HT1080 (cell line): ENCODE results near the gene TNFRSF14. TPM values are rescaled to one million over a fixed set of nuclear protein-coding genes. Genes with fewer than 3 reads are reported as not detected.
A peak's percentile ranks its signal among the peaks of the same experiment; 100 is the strongest.
"Not testable (repeated sequence)": the region's sequence is repeated elsewhere in the genome, so short reads cannot be mapped to it uniquely, and the experiment has no call there.

Source experiments
- DNase-seq: peaks from one replicate; pipeline ENCODE4 v3.0.0-alpha.2; 2015; ENCODE audit warnings: low read depth
- total RNA-seq: library from RNA; depleted of rRNA; stranded (reverse); fragments of >200 nt; shearing (Covaris generic); gene quantifications from 2 replicates; pipeline ENCODE4 v1.2.3, GENCODE V29; 2014

TNFRSF14 gene
- total RNA-seq, 1 experiment from 2014 or later: 16.6 TPM

DNA sequence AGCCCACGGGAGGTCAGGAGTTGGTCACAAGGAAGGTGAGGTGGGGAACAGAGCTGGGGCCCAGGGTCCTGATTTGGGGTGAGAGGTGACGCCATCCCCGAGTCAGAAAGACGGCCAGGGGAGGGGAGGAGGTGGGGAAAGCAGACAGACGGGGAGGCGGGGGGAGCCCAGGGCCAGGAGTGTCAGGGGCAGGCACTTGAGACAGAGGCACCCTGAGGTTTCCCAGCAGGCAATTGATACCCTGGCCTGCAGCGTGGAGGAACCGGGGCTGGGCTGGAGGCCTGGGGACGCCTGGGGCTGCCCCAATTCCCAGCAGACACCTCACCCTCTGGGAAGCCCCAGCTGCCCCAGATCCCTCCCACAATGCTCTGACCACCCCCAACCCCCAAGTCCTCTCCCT is 3.1 kb upstream of the TNFRSF14 start:
- DNase-seq: not testable (repeated sequence)

DNA sequence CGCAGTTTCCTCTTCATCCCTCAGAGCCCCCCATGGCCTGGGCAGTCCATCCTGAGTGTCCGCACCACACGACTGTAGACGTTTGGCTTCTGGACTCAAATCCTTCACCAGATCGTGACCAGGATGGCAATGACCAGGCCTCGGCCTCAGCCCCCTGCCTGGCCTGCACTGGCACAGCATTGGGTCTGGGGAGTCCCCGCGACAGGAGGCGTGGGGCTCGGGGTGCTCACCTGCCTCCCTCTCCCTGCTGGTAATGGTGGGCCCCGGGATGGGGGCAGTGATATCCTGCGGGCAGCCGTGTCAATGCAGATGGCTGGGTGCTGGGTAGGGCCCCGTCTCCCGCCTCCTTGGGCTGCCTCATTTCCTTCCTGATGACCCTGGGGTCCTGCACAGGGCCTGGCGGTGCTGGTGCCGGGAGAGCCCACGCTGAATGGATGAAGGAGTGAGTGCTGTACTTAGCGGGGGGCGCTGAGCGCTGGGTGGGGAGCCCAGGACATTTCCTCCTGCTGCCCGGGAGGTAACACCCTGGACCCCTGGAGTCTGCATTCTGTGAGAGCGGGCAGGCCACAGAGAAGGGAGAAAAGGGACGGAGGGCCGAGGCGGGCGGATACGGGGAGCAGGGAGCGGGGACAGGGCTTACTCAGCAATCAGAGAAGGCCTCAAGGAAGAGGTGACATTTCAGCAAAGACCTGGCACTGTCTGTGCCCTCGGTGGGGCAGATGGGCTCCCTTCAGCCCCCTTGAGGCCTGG is 2.1 kb upstream of the TNFRSF14 start:
- no peak for DNase-seq

DNA sequence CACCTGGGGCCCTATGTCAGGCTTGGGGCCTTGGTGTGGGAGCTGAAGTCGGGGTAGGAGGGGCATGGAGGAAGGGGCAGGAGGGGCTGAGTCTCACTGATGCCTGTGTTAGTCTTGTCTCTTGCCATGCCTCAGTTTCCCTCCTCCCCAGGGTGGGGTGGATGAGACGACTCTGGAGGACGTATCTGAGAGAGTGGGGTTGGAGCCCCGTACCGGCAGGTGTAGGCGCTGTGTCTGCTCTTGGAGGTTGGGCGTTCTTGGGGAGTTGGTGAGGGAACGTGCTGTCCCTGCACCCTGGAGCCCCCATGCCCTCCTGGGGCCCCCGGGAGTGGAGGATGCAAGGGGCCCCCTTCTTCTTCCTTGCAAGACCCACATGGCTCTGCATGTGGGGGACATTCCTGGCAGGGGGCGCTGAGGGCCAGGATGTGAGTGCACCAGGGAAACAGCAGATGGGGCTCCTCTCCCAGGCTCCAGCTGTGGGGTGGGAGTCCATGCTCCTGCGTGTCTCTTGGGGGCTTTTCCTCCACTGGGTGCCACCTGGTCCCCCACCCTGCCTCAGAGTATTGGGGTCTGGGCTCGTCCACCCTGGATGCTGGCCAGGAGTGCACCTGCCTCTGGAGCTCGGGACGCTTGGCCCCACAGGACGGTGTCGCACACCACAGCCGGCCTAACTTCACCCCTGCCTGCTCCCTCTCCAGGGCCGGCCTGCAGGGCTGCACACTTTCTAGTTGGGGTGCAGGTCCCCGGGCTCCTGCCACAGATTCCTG is 1.4 kb upstream of the TNFRSF14 start:
- DNase-seq: no peak

DNA sequence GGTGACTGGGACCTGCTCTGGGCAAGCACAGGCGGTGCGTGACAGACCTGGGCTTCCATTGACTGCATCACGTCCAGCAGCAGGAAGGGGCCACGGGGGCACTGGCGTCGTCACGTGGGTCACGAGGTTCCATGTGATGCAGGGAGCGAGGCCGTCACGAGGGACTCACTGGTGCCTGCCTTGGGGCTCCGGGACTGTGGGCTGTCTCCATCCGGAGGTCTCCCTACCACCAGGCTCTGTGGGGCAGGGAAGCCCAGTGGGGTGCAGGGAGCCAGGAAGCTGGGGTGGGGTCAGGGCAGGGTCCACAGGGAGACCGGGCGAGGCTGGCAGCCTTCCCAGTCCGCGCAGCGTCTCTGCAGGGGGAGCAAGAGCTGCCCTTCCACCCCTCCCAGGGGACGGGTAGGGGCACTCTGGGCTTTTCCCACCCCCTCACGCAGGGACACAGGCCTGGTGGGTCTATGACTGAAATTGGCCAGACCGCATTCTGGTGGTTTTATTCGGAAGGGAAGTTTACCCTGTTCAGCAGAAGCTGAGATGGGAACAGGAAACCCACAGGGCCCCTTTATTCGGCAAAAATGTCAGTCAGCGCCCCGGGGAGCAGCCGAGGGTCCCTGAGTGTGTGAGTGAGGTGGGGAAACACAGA is 416 bp upstream of the TNFRSF14 start:
- DNase-seq: peak; percentile 36

DNA sequence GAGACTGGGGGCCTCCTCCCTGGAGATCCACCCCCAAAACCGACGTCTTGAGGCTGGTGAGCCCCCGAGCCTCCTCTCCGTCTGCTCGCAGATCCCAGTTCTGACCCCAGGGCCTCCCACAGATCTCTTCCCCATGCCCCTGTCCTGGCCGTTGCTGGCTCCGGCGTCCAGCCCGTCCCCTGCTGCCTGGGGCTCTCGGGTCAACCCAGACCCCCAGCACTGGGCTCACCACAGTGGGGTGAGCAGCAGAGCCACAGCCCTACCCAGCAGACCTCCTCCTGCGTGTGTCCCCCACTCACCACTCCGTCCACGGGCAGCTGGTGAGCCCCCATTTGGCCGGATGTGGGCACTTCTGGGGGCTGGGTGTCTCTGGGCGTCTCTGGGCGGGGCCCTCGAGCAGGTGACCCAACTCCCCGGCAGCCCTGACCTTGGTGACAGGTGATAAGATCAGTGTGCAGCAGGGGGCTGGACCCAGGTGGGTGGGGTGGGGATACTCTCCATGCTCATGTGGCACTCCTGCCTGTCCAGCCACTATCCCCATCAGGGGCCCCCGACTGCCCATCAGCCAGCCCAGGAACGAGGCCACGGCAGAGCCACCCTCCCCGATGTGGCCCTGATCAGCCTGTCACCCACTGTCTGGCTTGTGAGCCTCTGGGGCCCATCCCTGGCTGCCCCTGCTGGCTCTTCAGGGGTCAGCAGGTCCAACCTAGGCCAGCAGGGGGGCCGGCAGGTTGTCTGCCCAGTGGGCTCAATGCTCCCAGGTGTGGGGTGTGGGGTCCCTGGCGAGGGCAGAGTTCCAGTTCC is 709 bp downstream of the TNFRSF14 start:
- DNase-seq: no peak

DNA sequence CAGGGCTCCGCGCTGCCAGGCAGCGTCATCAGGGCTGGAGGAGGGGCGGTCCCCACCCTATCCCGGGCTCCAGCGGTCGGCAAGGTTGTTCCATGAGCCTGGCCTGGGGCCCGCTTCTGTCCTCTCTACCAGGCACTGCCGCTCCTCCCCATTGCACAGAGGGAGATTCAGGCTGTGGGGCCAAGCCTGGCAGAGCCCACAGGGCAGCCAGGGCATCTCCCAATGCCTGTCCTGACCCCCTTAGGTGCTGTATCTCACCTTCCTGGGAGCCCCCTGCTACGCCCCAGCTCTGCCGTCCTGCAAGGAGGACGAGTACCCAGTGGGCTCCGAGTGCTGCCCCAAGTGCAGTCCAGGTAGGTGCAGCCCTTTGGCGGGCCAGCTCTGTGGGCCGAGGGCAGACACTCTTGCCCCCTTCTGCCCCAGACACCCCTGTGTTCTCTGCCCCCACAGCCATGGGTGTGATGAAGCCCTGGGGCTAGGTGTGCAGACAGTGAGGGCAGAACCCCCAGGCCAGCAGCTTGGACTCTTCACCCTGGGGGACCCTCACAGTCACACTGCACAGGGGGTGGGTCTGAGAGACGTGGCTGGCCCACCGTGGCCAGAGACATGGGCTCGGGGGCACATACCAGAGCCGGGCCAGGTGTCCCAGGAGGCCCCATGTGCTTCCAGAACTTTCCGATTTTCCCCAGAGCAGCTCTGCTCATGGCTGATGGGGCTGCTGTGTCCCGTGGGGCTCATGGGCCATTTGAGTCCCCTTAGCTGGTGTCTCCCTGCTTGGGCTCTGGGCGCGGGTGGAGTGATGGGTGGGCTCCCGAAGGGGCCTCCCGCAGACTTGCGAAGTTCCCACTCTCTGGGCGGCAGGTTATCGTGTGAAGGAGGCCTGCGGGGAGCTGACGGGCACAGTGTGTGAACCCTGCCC is 1.6 kb downstream of the TNFRSF14 start:
- DNase-seq: no peak

DNA sequence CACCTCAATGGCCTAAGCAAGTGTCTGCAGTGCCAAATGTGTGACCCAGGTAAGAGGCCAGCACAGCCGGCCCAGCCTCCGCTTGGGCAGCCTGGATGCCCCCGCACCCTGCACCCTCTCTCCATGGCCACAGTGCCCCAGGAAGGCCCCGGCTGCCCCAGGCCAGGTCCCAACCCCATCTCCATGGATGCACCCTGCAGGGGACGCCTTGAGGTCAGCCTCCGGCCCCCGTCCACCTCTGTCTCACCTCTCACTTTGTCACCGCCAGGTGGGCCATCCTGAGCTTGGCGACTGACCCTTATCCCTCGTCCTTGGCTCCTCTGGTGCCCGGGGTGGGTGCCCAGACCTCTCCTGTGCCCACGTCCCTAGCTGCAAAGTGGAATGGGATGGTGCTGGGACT is 2.2 kb downstream of the TNFRSF14 start:
- no peak for DNase-seq

DNA sequence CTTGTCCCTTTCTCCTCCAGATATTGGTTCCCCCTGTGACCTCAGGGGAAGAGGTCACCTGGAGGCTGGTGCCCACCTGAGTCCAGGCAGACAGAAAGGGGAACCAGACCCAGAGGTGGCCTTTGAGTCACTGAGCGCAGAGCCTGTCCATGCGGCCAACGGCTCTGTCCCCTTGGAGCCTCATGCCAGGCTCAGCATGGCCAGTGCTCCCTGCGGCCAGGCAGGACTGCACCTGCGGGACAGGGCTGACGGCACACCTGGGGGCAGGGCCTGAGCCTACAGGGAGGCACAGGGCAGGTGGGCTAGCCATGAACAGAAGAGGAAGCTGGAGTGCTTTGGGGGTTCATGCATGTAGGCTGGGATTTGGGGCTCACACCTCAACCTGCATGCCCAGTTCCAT is 2.7 kb downstream of the TNFRSF14 start:
- DNase-seq: no peak

DNA sequence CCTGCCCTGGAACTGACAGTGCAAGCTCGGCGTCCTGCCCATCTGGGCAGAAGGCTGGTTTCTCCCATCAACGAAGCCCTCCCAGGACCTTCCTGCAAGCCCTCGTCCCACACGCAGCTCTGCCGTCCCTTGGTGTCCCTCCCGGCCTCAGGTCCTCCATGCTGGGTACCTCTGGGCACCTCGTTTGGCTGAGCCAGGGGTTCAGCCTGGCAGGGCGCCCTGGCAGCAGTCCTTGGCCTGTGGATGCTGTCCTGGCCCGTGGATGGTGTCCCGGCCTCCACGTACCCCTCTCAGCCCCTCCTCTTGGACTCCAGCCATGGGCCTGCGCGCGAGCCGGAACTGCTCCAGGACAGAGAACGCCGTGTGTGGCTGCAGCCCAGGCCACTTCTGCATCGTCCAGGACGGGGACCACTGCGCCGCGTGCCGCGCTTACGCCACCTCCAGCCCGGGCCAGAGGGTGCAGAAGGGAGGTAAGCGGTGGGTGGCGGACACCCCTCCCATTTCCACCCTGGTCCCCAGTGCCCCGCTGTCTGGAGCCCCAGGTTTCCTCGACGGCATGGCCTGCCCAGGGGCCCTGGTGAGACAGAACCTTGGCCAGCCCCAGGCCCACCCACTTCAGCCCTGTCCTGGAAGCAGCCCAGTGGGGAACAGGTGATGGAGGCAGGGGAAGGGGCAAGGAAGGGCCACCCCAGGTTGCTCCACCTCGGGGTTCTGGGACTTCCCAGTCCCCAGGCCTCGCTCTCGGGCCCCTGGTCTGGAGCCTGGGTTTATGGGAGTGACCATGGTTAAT is 3.5 kb downstream of the TNFRSF14 start:
- no peak for DNase-seq

DNA sequence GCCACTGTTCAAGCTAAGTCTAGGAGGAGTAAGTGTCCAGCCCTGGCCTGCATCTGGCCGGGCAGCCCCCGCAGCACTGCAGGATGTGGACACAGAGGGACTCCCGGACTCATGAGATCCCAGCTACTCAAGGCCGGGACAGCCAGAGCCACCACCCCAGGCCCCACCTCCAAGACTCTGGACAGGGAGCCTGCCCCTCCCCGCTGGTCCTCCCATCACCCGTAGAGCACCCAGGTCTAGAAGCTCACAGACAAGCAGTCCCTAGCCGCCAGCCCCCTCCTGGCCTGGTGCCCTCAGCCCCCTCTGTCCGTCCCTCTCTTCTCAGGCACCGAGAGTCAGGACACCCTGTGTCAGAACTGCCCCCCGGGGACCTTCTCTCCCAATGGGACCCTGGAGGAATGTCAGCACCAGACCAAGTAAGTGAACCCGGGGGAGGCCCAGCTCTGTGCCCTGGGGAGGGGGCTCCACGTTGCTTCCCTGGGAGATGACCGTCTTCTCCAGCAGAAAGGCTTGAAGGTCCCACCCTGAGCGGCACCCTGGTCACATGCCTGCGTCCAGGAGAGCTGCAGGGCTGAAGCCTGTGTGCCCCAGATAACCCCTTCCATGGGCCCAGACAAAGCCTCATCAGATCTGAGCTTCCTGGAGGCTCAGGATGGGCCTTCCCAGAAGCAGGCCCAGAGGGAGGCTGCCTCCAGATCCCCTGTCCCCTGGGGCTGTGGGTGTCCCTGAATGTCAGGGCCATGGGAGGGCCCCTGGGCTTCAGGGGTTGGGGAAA is 4.3 kb downstream of the TNFRSF14 start:
- no peak for DNase-seq

DNA sequence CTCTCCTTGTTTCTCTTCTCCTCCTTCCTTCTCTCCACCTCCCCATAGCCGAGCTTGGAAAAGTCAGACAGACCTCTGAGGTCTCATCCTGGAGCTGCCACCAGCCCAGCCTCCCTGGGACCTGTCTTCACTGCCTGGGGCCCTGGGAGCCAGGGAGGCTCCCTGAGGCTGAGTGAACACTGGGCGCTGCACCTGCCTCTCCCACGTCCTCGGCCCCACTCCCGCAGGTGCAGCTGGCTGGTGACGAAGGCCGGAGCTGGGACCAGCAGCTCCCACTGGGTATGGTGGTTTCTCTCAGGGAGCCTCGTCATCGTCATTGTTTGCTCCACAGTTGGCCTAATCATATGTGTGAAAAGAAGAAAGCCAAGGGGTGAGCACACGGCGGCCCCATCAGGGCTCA is 5.3 kb downstream of the TNFRSF14 start:
- no peak for DNase-seq

DNA sequence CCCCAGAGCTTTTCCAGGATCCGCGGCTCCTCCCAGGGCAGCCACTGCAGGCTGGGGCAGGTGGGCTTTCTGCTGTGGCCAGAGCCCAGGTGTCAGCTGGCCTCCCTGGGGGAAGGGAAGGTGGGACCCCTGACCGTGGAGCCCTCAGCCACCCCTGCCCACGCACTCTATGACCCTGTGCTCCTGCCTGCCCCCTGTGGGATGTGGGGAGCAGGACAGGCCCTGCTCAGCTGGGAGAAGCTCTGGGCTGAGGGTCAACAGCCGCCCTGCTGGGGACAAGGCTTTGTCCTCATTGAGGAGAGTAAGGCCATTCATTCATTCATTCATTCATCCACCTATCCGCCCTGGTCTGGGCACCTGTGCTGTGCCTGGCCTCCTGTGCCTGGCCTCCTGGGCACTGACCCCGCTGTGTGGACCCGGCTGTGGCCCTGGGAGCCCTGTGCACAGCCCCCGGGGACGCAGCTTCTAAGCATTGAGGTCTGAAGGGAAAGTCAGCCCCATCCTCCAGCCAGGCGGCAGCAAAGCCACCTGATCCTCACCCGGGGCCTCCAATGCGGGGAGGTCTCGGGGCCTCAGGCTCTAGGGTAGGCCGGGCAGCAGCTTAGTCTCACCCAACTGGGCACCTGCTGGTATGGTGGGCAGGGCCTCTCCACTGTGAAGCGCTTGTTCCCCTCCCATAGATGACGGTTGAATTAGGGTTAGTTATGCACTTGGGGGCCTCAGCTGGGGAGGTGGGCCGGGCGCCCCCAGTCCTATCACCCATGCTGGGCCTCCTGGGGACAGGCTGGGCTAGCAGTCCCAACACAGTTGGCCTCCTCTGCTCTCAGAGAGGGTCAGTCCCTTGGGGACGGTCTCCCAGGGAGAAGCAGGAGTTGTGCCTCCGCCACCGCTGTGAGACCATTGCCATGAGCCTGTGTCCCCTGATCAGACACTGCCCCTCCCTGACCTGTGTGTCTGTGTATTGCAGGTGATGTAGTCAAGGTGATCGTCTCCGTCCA is 6.0 kb downstream of the TNFRSF14 start:
- DNase-seq: no peak

DNA sequence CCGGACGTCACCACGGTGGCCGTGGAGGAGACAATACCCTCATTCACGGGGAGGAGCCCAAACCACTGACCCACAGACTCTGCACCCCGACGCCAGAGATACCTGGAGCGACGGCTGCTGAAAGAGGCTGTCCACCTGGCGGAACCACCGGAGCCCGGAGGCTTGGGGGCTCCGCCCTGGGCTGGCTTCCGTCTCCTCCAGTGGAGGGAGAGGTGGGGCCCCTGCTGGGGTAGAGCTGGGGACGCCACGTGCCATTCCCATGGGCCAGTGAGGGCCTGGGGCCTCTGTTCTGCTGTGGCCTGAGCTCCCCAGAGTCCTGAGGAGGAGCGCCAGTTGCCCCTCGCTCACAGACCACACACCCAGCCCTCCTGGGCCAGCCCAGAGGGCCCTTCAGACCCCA is 7.0 kb downstream of the TNFRSF14 start:
- DNase-seq: no peak

DNA sequence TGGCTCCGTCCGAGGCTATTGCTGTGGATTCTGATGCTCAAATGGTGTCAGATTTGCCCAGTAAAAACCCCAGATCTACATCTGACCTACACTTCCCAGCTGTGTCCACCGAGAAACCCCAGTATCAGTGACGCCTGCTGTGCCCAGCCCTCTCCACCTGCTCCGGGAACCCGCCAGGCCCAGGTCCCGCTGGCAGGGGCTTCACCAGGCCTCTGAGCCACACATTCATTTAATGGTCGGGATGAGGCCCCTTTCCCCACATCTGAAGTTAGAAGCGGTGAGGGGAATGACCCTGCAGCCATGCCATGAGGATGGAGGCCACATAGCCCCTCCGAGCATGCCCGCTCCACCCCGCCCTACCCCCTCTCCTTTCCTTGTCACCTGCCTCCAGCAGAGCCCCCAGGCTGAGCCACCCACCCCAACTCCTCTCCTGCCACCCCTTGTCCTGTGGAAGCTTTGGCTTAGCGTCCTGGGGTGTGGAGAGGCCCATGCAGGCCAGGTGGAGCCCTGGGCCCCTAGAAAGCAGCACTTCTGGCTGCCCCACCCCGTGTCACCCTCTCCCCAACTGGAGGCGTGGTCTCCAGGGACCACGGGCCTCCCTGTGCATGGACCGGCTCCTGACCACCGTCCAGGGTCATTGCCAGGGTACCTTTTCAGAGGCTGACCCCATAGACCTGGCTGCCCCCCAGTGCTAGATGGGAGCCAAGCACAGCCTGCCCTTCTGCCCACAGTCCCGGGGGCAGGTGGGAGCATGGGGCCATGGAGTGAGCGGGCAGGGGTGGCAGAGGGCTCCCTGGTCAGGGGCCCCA is 8.0 kb downstream of the TNFRSF14 start:
- no peak for DNase-seq

DNA sequence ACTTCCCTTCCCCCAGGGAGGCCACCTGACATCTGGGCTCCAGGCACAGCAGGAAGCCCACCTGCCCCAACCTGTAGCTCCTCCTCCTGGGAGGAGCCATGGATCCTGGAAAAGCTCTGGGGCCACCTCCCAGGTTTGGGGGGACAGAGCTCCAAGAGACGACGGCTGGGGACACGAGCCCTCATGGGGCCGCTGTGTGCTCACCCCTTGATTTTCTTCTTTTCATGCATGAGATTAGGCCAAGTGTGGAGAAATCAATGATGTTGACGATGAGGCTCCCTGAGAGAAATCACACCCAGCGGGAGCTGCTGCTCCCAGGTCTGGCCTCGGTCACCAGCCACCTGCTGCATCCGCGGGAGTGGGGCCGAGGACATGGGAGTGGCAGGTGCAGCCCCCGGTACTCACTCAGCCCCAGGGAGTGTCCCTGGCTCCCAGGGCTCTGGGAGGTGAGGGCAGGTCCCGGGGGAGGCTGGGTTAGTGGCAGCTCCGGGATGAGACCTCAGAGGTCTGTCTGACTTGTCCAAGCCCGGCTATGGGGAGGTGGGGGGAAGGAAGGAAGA is 8.7 kb downstream of the TNFRSF14 start:
- DNase-seq: no peak
